Liver (tissue), 3 donors: ENCODE results near the gene EML6.

Source experiments
- CTCF ChIP-seq: fragments of 150-350 bp; IDR thresholded peaks from 2 replicates; pipeline ENCODE4 v1.5.1; 2017; ENCODE audit warnings: improper control_type of control experiment, low read depth, low read length; ENCODE audit not compliant: missing input control
- EGR1 ChIP-seq, 2 donors: IDR thresholded peaks; 2 replicates each; pipeline ENCODE4 v1.6.1; 2016 to 2018; ENCODE audit warnings: antibody characterized with exemption in 2 of 2, low read depth in 2 of 2
- FOXA1 ChIP-seq: IDR thresholded peaks from 2 replicates; pipeline ENCODE4 v1.6.1; 2016; ENCODE audit warnings: antibody characterized with exemption
- GABPA ChIP-seq, 2 donors: IDR thresholded peaks in 1 of 2; conservative IDR thresholded peaks in 1 of 2; 2 replicates each; pipeline ENCODE4 v1.6.1; 2016; ENCODE audit warnings: antibody characterized with exemption in 2 of 2, mild to moderate bottlenecking in 1 of 2, moderate library complexity in 1 of 2
- HNF4A ChIP-seq, 2 donors: conservative IDR thresholded peaks; 2 replicates each; pipeline ENCODE4 v1.6.1; 2016; ENCODE audit warnings: antibody characterized with exemption in 2 of 2, mild to moderate bottlenecking in 2 of 2
- JUND ChIP-seq, 2 donors: IDR thresholded peaks; 2 replicates each; pipeline ENCODE4 v1.6.1; 2016; ENCODE audit warnings: antibody characterized with exemption in 2 of 2
- MAX ChIP-seq: IDR thresholded peaks from 2 replicates; pipeline ENCODE4 v1.6.1; 2016; ENCODE audit warnings: antibody characterized with exemption
- RAD21 ChIP-seq, 2 donors: IDR thresholded peaks; 2 replicates each; pipeline ENCODE4 v1.6.1; 2016; ENCODE audit warnings: antibody characterized with exemption in 2 of 2, mild to moderate bottlenecking in 2 of 2
- REST ChIP-seq: IDR thresholded peaks from 2 replicates; pipeline ENCODE4 v1.6.1; 2016; ENCODE audit warnings: antibody characterized with exemption, mild to moderate bottlenecking
- SP1 ChIP-seq: IDR thresholded peaks from 2 replicates; pipeline ENCODE4 v1.6.1; 2018; ENCODE audit warnings: antibody characterized with exemption, mild to moderate bottlenecking
- TAF1 ChIP-seq: conservative IDR thresholded peaks from 2 replicates; pipeline ENCODE4 v1.6.1; 2016; ENCODE audit warnings: antibody characterized with exemption, mild to moderate bottlenecking
- YY1 ChIP-seq: IDR thresholded peaks from 2 replicates; pipeline ENCODE4 v1.6.1; 2016; ENCODE audit warnings: antibody characterized with exemption, mild to moderate bottlenecking
- ZBTB33 ChIP-seq: IDR thresholded peaks from 2 replicates; pipeline ENCODE4 v1.6.1; 2016; ENCODE audit warnings: antibody characterized with exemption
- TF ChIP-seq, protein P1 (sequence below): IDR thresholded peaks from 2 replicates; pipeline ENCODE4 v1.6.1; 2016; ENCODE audit warnings: antibody characterized with exemption
- donor health status: healthy.
- donor health status: healthy.

DNA sequence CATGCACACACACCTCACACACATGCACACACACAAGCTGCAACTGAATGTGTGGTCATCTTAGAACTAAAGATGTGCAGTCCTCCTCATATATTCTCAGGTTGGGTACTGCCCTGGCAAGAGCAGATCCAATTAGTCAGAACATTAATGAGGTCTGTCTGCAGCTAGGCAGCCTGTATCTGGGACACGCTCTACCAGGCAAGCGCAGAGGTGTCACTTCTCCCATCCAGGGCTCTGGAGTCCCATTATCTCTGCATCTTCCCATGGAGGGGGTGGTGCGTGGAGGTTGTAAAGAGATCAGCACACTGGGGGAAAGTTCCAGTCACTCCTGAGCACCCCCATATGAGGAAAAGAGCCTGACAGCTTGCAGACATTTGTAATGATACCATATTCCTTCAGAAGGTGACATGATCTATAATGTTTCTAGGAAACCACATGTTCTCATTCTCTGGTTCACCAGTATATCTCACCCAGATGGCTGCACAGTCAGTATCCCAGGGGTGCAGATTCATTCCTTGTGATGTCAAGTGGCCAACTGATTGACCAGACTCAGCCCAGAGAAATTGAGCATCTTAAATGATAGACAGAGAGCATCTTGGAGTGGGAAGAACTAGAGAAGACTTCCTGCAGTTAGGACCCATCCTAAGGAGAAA, 231.4 kb downstream of the EML6 start:
- no peak for TF ChIP-seq TAF1
- TF ChIP-seq CTCF, result no peak
- TF ChIP-seq MAX, result no peak
- TF ChIP-seq REST, result no peak
- no peak for TF ChIP-seq ZBTB33
- TF ChIP-seq JUND (IDR thresholded peaks at IDR 0.05), result no peak
- TF ChIP-seq SP1, result no peak
- no peak for TF ChIP-seq YY1
- TF ChIP-seq RAD21 (IDR thresholded peaks at IDR 0.05), result no peak
- no peak for TF ChIP-seq EGR1 (IDR thresholded peaks at IDR 0.05; ENCODE audit: low read depth in 2 of 2)
- TF ChIP-seq, protein P1, sequence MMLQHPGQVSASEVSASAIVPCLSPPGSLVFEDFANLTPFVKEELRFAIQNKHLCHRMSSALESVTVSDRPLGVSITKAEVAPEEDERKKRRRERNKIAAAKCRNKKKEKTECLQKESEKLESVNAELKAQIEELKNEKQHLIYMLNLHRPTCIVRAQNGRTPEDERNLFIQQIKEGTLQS, result no peak
- TF ChIP-seq FOXA1, result no peak
- TF ChIP-seq HNF4A (conservative IDR thresholded peaks at IDR 0.05), result no peak
- no peak for TF ChIP-seq GABPA (IDR thresholded peaks at IDR 0.05 in 1 of 2, conservative IDR thresholded peaks at IDR 0.05 in 1 of 2)
